Muscle of leg (tissue), 11 donors: Measurements from ENCODE around the gene RAB6B. TPM values are rescaled to one million over a fixed set of nuclear protein-coding genes. Genes with fewer than 3 reads are reported as not detected.

Source experiments
- DNase-seq: peaks from one replicate; pipeline ENCODE4 v3.0.0; 2013
- H3K27ac ChIP-seq: one replicate; pipeline ENCODE4 v1.5.1; 2013; ENCODE audit warnings: mild to moderate bottlenecking, low read length, control low read depth
- H3K27me3 ChIP-seq: one replicate; pipeline ENCODE4 v1.6.1; 2013; ENCODE audit warnings: low read length; ENCODE audit not compliant: control insufficient read depth, insufficient read depth
- H3K36me3 ChIP-seq: one replicate; pipeline ENCODE4 v1.6.1; 2013; ENCODE audit warnings: low read length; ENCODE audit not compliant: control insufficient read depth, insufficient read depth
- H3K4me1 ChIP-seq: one replicate; pipeline ENCODE4 v1.6.1; 2013; ENCODE audit warnings: low read length; ENCODE audit not compliant: control insufficient read depth, insufficient read depth
- H3K4me3 ChIP-seq: one replicate; pipeline ENCODE4 v1.5.1; 2013; ENCODE audit warnings: low read length, control low read depth
- H3K9me3 ChIP-seq: replicated peaks from 2 replicates; pipeline ENCODE4 v1.6.1; 2013; ENCODE audit warnings: low read depth, low read length; ENCODE audit not compliant: control insufficient read depth
- WGBS: methylation state at CpG from one replicate; pipeline ENCODE4 v1.1.5; 2013; ENCODE audit warnings: missing lambda C conversion rate; ENCODE audit not compliant: insufficient coverage; 5-methylcytosine and 5-hydroxymethylcytosine counted together
- polyA plus RNA-seq, 8 donors: library from polyadenylated mRNA; unstranded; fragments of 120-200 nt; gene quantifications; one replicate each; pipeline versions ENCODE4 v1.2.1 to v1.2.3, GENCODE V29; 2013; ENCODE audit warnings: inconsistent platforms in 1 of 8, low replicate concordance in 1 of 8; ENCODE audit not compliant: insufficient read length in 8 of 8, insufficient read depth in 1 of 8
- total RNA-seq: library from RNA; stranded (reverse); fragments of 120-200 nt; gene quantifications from one replicate; pipeline ENCODE4 v1.2.4, GENCODE V29; 2013

RAB6B gene
- total and polyA plus RNA-seq, 9 donors, result 2.0 to 10.8 (median 9.4) TPM

DNA sequence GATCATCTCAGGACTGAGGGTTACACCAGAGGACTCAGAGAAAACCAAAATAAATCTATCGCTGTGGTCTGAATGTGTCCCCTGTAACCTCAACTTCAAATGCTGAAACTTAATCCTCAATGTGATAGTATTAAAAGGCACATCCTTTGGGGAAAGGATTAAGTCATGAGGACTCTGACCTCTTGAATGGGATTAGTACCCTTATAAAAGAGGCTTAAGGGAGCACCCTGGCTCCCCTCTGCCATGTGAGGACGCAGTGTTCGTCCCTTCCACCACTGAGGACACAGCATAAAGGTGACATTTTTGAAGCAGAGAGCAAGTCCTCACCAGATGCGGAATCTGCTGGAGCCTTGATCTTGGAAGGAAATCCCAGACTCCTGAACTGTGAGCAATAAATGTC lies 50.6 kb downstream of the RAB6B start:
- Histone ChIP-seq H3K27ac (no peak overlapping the region), H3K4me3 (no peak overlapping the region)
- 50% methylated on average over 2 of the region's 4 CpGs for WGBS

DNA sequence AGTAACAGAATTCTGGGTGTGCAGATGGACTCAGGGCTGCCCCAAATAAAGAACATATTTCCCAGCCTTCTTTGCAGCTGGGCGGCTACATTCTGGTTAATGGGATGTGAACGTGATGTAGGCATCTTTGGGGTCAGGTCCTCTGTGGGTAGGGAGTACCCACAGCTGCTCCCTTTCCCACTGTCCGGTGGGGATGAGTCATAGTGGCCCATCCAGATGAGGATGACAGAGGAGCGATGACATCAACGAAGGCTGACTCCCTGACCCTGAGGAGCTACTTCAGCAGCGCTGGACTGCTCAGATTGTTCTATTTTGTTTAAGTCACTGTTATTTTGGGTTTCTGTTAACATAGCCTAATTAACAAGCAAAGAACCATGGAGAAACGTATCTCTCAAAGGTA lies 52.0 kb downstream of the RAB6B start:
- Histone ChIP-seq H3K27ac (no peak overlapping the region), H3K9me3 (no peaks in the 10 kb centered on the region), H3K36me3 (peaks cover 10% of the 10 kb centered on the region), H3K27me3 (no peaks in the 10 kb centered on the region), H3K4me3 (no peak overlapping the region), H3K4me1 (no peaks in the 10 kb centered on the region)
- peak; percentile 38 for DNase-seq
- WGBS, result no CpG with 5 or more reads among the region's 7 CpGs

More for the DNA sequence above, 50.6 kb downstream of the RAB6B start:
- no peaks in the 10 kb centered on the region for H3K4me1 ChIP-seq
- no peaks in the 10 kb centered on the region for H3K9me3 ChIP-seq
- peaks cover 4% of the 10 kb centered on the region for H3K36me3 ChIP-seq
- H3K27me3 ChIP-seq, result no peaks in the 10 kb centered on the region
- no peak for DNase-seq

DNA sequence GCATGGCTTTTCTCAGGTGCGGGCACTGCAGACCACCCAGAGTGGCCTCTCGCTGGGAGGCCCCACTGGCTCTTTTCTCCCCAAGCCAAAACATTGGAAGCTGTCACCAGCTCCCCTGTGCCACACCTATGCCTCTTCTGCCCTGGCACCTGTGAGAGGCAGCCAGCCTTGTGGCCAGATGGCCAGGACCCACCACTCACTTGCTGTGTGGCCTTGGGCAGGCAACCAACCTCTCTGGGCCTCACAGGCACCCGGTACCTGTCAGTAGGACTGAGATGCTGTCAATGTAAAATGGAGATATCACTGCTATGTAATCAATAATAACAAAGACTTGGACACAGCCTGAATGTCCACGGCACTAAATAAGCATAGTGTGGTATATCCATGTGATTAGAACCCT lies 53.5 kb downstream of the RAB6B start:
- Histone ChIP-seq H3K27ac (no peak overlapping the region), H3K4me3 (no peak overlapping the region), H3K27me3 (no peaks in the 10 kb centered on the region), H3K4me1 (no peaks in the 10 kb centered on the region), H3K36me3 (peaks cover 16% of the 10 kb centered on the region), H3K9me3 (no peaks in the 10 kb centered on the region)
- WGBS, result no CpG with 5 or more reads among the region's 4 CpGs
- no peak for DNase-seq

DNA sequence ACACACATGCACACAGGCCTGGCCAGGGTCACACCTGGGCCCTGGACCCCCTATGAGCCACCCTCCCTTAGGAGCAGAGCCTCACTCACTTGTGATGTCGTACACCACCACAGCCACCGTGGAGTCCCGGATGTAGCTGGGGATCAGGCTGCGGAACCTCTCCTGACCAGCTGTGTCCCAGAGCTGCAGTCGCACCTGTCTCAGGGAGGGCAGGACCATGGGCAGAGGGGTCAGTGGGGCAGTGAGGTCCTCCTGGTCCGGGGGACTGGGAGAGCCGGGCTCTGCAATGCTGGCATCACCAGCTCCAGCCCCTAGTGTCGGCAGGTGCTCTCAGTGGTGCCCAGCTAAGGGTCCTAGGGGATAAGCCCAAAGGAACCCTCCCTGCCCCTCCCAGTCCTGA lies 54.5 kb downstream of the RAB6B start:
- no peak for DNase-seq
- no peaks in the 10 kb centered on the region for H3K4me1 ChIP-seq
- WGBS, result 88% methylated on average over 6 of the region's 8 CpGs
- H3K36me3 ChIP-seq, result peaks cover 20% of the 10 kb centered on the region
- H3K27ac ChIP-seq, result no peak overlapping the region
- H3K9me3 ChIP-seq, result no peaks in the 10 kb centered on the region
- no peaks in the 10 kb centered on the region for H3K27me3 ChIP-seq
- no peak overlapping the region for H3K4me3 ChIP-seq

DNA sequence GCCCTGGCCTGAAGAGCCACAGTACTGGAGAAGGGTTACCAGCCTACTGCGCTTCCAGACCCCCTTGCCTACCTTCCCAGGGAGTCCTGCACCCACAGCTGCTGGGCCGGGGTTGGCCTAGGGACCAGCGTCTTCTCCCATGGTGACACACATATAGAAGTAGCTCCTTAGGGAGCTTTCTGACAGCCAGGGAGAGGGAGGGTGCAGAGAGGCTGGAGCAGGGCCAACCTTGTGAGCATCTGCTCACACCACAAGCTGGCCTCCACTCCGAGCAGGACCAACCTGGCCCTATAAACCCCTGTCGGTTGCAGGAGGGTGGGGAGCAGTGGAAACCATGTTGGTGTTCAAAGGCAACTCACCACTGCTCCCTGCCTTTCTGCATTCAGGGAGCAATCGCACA lies 54.9 kb downstream of the RAB6B start:
- no peak overlapping the region for H3K4me3 ChIP-seq
- WGBS, result 88% methylated on average over 2 of the region's 6 CpGs
- no peaks in the 10 kb centered on the region for H3K4me1 ChIP-seq
- H3K27ac ChIP-seq, result no peak overlapping the region
- no peaks in the 10 kb centered on the region for H3K27me3 ChIP-seq
- H3K9me3 ChIP-seq, result no peaks in the 10 kb centered on the region
- DNase-seq, result no peak
- H3K36me3 ChIP-seq, result peaks cover 22% of the 10 kb centered on the region

DNA sequence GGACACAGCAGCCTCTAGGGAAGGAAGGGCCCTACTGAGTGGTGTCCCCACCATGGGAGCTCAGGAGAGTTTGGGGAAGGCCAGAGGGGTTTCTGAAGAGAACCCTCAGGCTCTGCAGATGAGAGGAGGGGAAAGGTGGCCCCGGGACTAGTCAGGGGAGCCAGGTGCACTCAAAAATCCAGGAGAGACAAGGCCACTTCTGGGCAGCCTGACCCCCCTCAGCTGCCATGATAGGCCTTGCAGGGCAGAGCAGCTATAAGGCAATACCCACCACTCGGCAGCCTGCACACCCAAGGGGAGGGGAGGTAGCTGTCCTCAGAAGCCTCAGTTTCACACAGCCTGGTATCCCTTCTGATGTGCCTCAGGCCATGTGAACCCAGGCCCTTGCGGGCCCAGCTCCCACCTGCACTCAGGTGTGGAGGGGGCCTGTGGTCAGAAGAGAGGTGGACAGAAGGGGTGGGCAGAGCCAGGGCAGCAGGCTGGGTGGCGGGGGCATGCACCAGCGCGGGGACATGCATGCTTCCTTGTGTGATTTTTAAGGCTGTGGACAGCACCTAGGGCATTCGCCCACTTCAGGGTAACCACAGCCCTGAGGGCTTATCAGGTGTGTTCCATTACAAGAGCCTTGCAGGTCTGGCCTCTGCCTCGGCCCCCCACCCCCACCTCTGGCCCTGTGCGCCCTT lies 55.5 kb downstream of the RAB6B start:
- H3K9me3 ChIP-seq, result no peaks in the 10 kb centered on the region
- H3K36me3 ChIP-seq, result peaks cover 22% of the 10 kb centered on the region
- 83% methylated on average over 5 of the region's 9 CpGs for WGBS
- no peaks in the 10 kb centered on the region for H3K4me1 ChIP-seq
- no peak overlapping the region for H3K27ac ChIP-seq
- no peak for DNase-seq
- no peaks in the 10 kb centered on the region for H3K27me3 ChIP-seq
- H3K4me3 ChIP-seq, result no peak overlapping the region

DNA sequence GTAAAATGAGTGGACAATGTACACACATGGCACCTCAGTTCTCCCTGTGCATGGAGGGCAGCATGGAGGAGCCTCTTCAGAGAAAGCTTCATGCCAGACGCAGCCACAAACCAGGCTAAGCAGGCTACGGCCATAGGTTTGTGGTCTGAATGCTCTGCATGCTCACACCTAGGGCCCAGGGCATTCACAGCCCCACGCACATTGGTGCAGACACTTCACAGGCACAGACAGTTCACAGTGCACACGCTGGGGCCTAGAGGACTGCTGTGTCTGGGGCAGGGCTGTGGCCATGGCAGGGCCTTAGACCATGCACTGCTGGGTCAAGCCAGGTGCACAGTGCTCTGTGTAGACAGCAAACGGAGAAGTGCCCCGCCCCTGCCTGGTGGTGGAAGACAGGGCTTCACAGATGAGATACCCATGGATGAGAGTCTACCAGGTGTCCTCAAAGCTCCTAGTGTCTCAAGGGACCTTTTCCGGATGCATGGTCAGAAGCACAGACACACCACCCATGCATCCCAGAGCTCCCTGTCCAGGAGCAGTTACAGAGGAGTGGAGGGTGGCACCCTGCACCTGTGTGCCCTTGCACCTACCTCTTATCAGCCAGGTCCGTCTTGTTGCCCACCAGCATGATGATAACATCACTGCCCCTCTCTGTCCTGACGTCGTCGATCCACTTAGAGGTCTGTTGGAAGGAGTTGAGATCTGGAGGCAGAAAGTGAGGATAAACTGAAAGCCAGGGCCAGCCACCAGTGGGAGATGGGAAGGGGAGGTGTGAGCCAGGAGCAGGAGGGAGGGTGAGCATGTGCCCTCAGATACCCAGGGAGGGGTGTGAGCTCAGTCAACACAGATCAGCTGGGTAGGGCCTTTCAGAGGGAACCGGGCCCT lies 56.5 kb downstream of the RAB6B start:
- Histone ChIP-seq H3K36me3 (peaks cover 22% of the 10 kb centered on the region), H3K4me1 (no peaks in the 10 kb centered on the region), H3K9me3 (no peaks in the 10 kb centered on the region), H3K4me3 (no peak overlapping the region), H3K27me3 (no peaks in the 10 kb centered on the region), H3K27ac (no peak overlapping the region)
- no peak for DNase-seq
- WGBS, result 89% methylated on average over 10 of the region's 12 CpGs

DNA sequence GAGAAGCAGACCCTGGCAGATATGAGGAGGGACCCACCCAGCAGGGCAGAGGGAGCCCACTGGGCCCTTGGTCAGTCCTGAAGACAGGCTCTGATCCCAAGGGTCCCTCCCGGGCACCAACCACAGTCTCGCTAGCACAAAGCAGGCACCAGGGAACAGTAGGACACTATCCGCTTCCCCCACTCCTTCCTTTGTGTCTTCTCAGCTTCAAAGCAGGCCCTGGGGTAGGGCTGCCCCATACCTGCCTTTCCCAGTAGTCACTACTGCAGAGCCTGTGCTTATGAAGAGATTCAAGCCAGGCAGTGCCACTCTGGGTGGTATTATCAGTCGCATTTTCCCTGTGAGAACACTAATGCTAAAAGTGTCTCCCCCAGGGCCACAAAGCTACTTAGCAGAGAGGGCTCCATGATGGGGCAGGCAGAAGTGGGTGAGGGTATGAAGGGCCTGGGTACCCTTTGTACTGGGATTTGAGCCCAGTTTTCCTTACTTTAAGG lies 57.3 kb downstream of the RAB6B start:
- Histone ChIP-seq H3K4me1 (no peaks in the 10 kb centered on the region), H3K4me3 (no peak overlapping the region), H3K27me3 (no peaks in the 10 kb centered on the region), H3K36me3 (peaks cover 22% of the 10 kb centered on the region), H3K9me3 (no peaks in the 10 kb centered on the region), H3K27ac (no peak overlapping the region)
- no peak for DNase-seq
- WGBS, result 96% methylated on average over 4 of the region's 4 CpGs

DNA sequence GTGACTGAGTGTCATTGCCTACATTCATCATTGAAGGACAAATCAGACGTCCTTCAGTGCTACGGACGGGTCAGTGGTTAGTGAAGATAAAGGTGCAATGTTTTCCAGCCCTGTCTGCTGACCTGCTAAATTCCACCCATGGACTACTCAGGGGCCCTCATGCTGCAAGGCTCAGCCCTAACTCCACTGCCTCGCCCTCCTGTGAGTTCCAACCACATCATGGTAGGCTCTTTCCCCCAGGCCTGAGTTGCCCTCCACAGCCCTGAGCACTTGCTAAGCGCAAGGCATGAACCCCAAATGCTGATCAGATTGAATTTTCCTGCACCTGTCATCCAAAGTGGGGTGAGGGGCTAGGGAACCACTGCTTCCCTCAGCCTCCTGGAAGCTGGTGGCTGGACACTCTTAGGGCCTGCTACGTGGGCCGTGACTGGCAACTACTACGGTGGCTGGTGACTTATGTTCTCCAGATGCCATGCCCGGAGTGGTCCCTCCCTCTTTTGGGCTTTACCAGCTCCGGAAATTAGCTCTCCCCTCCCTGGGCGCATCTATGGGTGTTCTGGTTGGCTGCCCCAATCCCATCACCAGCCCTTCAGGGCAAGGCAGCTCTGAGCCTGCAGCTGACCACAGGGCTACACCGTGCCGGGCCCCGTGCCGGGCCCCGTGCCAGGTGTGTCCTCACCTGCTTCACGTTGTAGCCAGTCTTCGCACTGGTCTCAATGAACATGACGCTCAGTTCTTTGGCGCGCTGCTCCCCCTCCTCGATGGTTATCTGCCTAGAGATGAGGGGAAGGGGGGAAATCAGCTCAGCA lies 58.0 kb downstream of the RAB6B start:
- WGBS, result 95% methylated on average over 17 of the region's 22 CpGs
- H3K4me1 ChIP-seq, result no peaks in the 10 kb centered on the region
- no peaks in the 10 kb centered on the region for H3K27me3 ChIP-seq
- DNase-seq, result no peak
- no peaks in the 10 kb centered on the region for H3K9me3 ChIP-seq
- peaks cover 22% of the 10 kb centered on the region for H3K36me3 ChIP-seq
- no peak overlapping the region for H3K27ac ChIP-seq
- H3K4me3 ChIP-seq, result no peak overlapping the region
